Type B pancreatic cell (in vitro differentiated cells): ENCODE data around the gene SCAMP1. TPM values are rescaled to one million over a fixed set of nuclear protein-coding genes. Genes with fewer than 3 reads are reported as not detected.

Experiments
- DNase-seq: peaks from one replicate; pipeline ENCODE4 v3.0.0; 2021; ENCODE audit warnings: mixed read lengths; ENCODE audit not compliant: unreplicated experiment; ENCODE audit errors: extremely low spot score
- H3K27ac Mint-ChIP-seq: 2 replicates; pipeline ENCODE4 v1.8.0; 2021; ENCODE audit warnings: mild to moderate bottlenecking, mixed read lengths
- H3K27me3 Mint-ChIP-seq: 2 replicates; pipeline ENCODE4 v1.8.0; 2021; ENCODE audit warnings: mixed read lengths
- H3K36me3 Mint-ChIP-seq: 2 replicates; pipeline ENCODE4 v1.8.0; 2021; ENCODE audit warnings: mixed read lengths
- H3K4me1 Mint-ChIP-seq: one replicate; pipeline ENCODE4 v1.8.0; 2021; ENCODE audit warnings: mixed read lengths; ENCODE audit not compliant: unreplicated experiment
- H3K4me3 Mint-ChIP-seq: 2 replicates; pipeline ENCODE4 v1.8.0; 2021; ENCODE audit warnings: mild to moderate bottlenecking, mixed read lengths
- H3K9me3 Mint-ChIP-seq: 2 replicates; pipeline ENCODE4 v1.8.0; 2021; ENCODE audit warnings: mixed read lengths
- CTCF ChIP-seq: fragments of 200-600 bp; sonication (generic); conservative IDR thresholded peaks from 2 replicates; pipeline ENCODE4 v1.5.0; 2021; ENCODE audit warnings: antibody characterized with exemption, mild to moderate bottlenecking
- total RNA-seq: library from RNA; stranded (reverse); gene quantifications from 2 replicates; pipeline ENCODE4 v1.2.1, GENCODE V29; 2021; ENCODE audit warnings: low replicate concordance

SCAMP1 gene
- total RNA-seq, 1 donor from 2014 or later: 50.8 TPM

GRCh38 chr5:78495800-78496199 lies 135.4 kb downstream of the SCAMP1 start:
- H3K4me3 Mint-ChIP-seq: no peak overlapping the region

GRCh38 chr5:78496373-78496772 lies 136.0 kb downstream of the SCAMP1 start:
- Mint-ChIP-seq H3K9me3 (peaks cover 4% of the 10 kb centered on the region), H3K4me1 (peaks cover 57% of the 10 kb centered on the region), H3K27me3 (peaks cover 7% of the 10 kb centered on the region), H3K36me3 (peaks cover 38% of the 10 kb centered on the region), H3K4me3 (peak overlapping the region; percentile 34), H3K27ac (no peak overlapping the region)
- DNase-seq: no peak
- no peak for TF ChIP-seq CTCF

More at GRCh38 chr5:78495800-78496199, 135.4 kb downstream of the SCAMP1 start:
- peak overlapping the region; percentile 7 for H3K27ac Mint-ChIP-seq
- no peak for DNase-seq
- TF ChIP-seq CTCF: no peak
- peaks cover 7% of the 10 kb centered on the region for H3K27me3 Mint-ChIP-seq
- peaks cover 59% of the 10 kb centered on the region for H3K4me1 Mint-ChIP-seq
- peaks cover 44% of the 10 kb centered on the region for H3K36me3 Mint-ChIP-seq
- peaks cover 4% of the 10 kb centered on the region for H3K9me3 Mint-ChIP-seq

- DNase-seq: no peak
- H3K4me1 Mint-ChIP-seq: peaks cover 72% of the 10 kb centered on the region
- H3K9me3 Mint-ChIP-seq: peaks cover 4% of the 10 kb centered on the region
- peaks cover 7% of the 10 kb centered on the region for H3K27me3 Mint-ChIP-seq
- H3K4me3 Mint-ChIP-seq: no peak overlapping the region
- peaks cover 34% of the 10 kb centered on the region for H3K36me3 Mint-ChIP-seq
- H3K27ac Mint-ChIP-seq: peak overlapping the region; percentile 30
- no peak for TF ChIP-seq CTCF
Measured at GRCh38 chr5:78497573-78498533, 137.4 kb downstream of the SCAMP1 start.

GRCh38 chr5:78499485-78499884 lies 139.1 kb downstream of the SCAMP1 start:
- H3K4me3 Mint-ChIP-seq: no peak overlapping the region
- peaks cover 7% of the 10 kb centered on the region for H3K27me3 Mint-ChIP-seq
- H3K4me1 Mint-ChIP-seq: peaks cover 76% of the 10 kb centered on the region
- H3K27ac Mint-ChIP-seq: no peak overlapping the region
- H3K9me3 Mint-ChIP-seq: peaks cover 4% of the 10 kb centered on the region
- TF ChIP-seq CTCF: no peak
- DNase-seq: no peak
- peaks cover 23% of the 10 kb centered on the region for H3K36me3 Mint-ChIP-seq

- Mint-ChIP-seq H3K4me3 (no peak overlapping the region), H3K9me3 (peaks cover 4% of the 10 kb centered on the region), H3K4me1 (peaks cover 80% of the 10 kb centered on the region), H3K27ac (no peak overlapping the region), H3K27me3 (peaks cover 7% of the 10 kb centered on the region), H3K36me3 (peaks cover 23% of the 10 kb centered on the region)
- TF ChIP-seq CTCF: no peak
- DNase-seq: no peak
Measured at GRCh38 chr5:78500028-78500427, 139.6 kb downstream of the SCAMP1 start.
